ENCODE data around the gene COPG1.

DNA sequence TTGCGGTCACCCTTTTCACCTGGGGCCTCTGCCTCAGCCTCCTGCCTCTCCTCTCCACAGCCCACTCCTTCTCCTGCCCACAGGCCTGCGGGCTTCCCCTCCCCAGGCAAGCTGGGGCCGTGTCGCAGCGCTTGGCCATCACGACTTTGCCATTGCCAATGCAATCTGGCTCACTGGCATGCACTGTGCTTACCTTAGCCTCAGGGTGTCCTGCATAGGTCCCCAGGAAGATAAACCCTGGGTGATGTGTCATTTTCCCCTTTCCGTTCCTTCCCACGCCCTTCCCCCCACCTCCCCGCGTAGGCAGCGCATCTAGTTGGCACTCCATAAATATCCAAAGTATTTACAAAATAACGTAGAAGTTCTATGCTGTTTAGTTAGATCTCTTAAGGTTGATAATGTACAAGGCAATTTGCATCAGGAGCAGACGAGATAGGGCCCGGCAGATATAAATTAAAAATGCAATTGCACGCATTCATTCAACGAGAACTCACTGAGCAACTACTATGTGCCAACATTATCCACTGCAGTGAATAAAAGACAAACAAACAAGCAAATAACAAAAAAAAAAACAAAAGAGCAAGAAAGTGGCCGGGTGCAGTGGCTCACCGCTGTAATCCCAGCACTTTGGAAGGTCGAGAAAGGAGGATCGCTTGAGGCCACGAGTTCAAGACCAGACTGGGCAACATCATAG is 973 bp upstream of the COPG1 start:
- TF ChIP-seq, protein P1, sequence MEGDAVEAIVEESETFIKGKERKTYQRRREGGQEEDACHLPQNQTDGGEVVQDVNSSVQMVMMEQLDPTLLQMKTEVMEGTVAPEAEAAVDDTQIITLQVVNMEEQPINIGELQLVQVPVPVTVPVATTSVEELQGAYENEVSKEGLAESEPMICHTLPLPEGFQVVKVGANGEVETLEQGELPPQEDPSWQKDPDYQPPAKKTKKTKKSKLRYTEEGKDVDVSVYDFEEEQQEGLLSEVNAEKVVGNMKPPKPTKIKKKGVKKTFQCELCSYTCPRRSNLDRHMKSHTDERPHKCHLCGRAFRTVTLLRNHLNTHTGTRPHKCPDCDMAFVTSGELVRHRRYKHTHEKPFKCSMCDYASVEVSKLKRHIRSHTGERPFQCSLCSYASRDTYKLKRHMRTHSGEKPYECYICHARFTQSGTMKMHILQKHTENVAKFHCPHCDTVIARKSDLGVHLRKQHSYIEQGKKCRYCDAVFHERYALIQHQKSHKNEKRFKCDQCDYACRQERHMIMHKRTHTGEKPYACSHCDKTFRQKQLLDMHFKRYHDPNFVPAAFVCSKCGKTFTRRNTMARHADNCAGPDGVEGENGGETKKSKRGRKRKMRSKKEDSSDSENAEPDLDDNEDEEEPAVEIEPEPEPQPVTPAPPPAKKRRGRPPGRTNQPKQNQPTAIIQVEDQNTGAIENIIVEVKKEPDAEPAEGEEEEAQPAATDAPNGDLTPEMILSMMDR (IDR thresholded peaks at IDR 0.05) = no peak
- no peak for TF ChIP-seq SIN3A (IDR thresholded peaks at IDR 0.05; ENCODE audit: borderline replicate concordance, low read depth, low read length)
- no peak for TF ChIP-seq JUND (IDR thresholded peaks at IDR 0.05)
- TF ChIP-seq, protein P2, sequence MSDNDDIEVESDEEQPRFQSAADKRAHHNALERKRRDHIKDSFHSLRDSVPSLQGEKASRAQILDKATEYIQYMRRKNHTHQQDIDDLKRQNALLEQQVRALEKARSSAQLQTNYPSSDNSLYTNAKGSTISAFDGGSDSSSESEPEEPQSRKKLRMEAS (IDR thresholded peaks at IDR 0.05; ENCODE audit: low read depth) = no peak
